ENCODE measurements around the gene MERTK.

DNA sequence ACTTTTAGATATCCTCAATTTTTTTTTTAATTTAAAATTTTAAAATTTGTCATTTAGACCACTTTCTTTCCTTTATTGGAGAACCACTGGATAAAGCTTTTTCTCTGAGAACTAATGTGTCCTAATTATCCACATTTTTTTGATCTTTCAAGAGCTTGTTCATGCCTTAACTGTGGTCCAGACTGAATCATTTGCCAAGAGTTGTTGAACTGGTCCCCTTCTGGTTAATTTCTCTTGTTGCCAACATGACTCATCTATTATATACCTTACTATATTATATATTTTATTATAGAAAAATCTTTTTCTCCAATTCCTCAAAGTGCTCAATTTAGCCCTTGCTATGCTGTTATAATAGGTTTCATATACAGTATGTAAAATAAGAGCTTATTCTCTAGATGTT, 103.5 kb downstream of the MERTK start:
- TF ChIP-seq, protein P1, sequence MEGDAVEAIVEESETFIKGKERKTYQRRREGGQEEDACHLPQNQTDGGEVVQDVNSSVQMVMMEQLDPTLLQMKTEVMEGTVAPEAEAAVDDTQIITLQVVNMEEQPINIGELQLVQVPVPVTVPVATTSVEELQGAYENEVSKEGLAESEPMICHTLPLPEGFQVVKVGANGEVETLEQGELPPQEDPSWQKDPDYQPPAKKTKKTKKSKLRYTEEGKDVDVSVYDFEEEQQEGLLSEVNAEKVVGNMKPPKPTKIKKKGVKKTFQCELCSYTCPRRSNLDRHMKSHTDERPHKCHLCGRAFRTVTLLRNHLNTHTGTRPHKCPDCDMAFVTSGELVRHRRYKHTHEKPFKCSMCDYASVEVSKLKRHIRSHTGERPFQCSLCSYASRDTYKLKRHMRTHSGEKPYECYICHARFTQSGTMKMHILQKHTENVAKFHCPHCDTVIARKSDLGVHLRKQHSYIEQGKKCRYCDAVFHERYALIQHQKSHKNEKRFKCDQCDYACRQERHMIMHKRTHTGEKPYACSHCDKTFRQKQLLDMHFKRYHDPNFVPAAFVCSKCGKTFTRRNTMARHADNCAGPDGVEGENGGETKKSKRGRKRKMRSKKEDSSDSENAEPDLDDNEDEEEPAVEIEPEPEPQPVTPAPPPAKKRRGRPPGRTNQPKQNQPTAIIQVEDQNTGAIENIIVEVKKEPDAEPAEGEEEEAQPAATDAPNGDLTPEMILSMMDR (IDR thresholded peaks at IDR 0.05): no peak
- TF ChIP-seq POLR2A (IDR thresholded peaks at IDR 0.05): no peak
